Endothelial cell of umbilical vein (primary cell): Measurements from ENCODE around the gene BBS2. TPM values are rescaled to one million over a fixed set of nuclear protein-coding genes. Genes with fewer than 3 reads are reported as not detected.

Experiments
- BruUV-seq: library from RNA; stranded (reverse); fragments of 400-500 nt; replicated peaks from 2 replicates; lab custom pipeline; 2021; lab: Mats Ljungman, UMichigan
- CTCF ChIA-PET: fragments of 300-600, 350-600 bp; sonication (Branson Sonifier 250); formaldehyde crosslinking; loops from one replicate; lab custom pipeline; 2021; ENCODE audit warnings: antibody characterized with exemption, inconsistent platforms; lab: Charles Lee
- POLR2A ChIA-PET: fragments of 300-600, 350-600 bp; sonication (Branson Sonifier 250); formaldehyde crosslinking; loops from one replicate; lab custom pipeline; 2021; ENCODE audit warnings: antibody characterized with exemption, inconsistent platforms; lab: Charles Lee
- DNase-seq: peaks from one replicate; pipeline ENCODE4 v3.0.0-alpha.2; 2011; ENCODE audit warnings: low read depth, low spot score
- FAIRE-seq: peaks from 2 replicates; lab custom pipeline; 2011; peaks lifted over from hg19 to GRCh38; lab: Jason Lieb, UNC
- H2AFZ ChIP-seq: 2 replicates; pipeline ENCODE4 v1.6.0; 2012; ENCODE audit warnings: low read depth, low read length, control low read depth, inconsistent platforms
- H3K27ac ChIP-seq: 2 replicates; pipeline ENCODE4 v1.5.1; 2011; ENCODE audit warnings: low read depth, mild to moderate bottlenecking, control low read depth, low read length, moderate library complexity; ENCODE audit not compliant: insufficient read depth
- H3K27me3 ChIP-seq, 2 experiments: 2 replicates each; pipeline versions ENCODE4 v1.6.0 to v1.6.1; 2011; ENCODE audit warnings: low read length in 2 of 2, mixed read lengths in 1 of 2; ENCODE audit not compliant: control insufficient read depth in 2 of 2, insufficient read depth in 2 of 2
- H3K36me3 ChIP-seq, 2 experiments: 2 replicates in 1 of 2; 3 replicates in 1 of 2; pipeline ENCODE4 v1.5.1; 2011; ENCODE audit warnings: low read length in 2 of 2, mild to moderate bottlenecking in 1 of 2, moderate library complexity in 1 of 2; ENCODE audit not compliant: control insufficient read depth in 2 of 2, insufficient read depth in 2 of 2; ENCODE audit errors: extremely low read depth in 1 of 2
- H3K4me1 ChIP-seq: 3 replicates; pipeline ENCODE4 v1.5.1; 2011; ENCODE audit warnings: mild to moderate bottlenecking, low read length; ENCODE audit not compliant: control insufficient read depth, insufficient read depth; ENCODE audit errors: extremely low read depth
- H3K4me2 ChIP-seq: 2 replicates; pipeline ENCODE4 v1.6.1; 2011; ENCODE audit warnings: low read length, control low read depth, mixed read lengths; ENCODE audit not compliant: insufficient read depth
- H3K4me3 ChIP-seq, 3 experiments: fragments of 200-600 bp in 1 of 3; sonication (generic), shearing (Covaris generic) in 1 of 3; replicated peaks in 1 of 3; 2 replicates each; pipeline ENCODE4 v1.5.1; 2011 to 2016; ENCODE audit warnings: control low read depth in 3 of 3, low read length in 3 of 3, mild to moderate bottlenecking in 2 of 3, inconsistent platforms in 1 of 3, low read depth in 1 of 3, moderate library complexity in 1 of 3; ENCODE audit not compliant: insufficient read depth in 1 of 3
- H3K79me2 ChIP-seq: 2 replicates; pipeline ENCODE4 v1.6.0; 2012; ENCODE audit warnings: low read length, inconsistent platforms; ENCODE audit not compliant: control insufficient read depth, insufficient read depth
- H3K9ac ChIP-seq: replicated peaks from 2 replicates; pipeline ENCODE3; 2011; ENCODE audit warnings: low read length, control low read depth; ENCODE audit not compliant: insufficient read depth; ENCODE audit errors: extremely low read depth
- H3K9me1 ChIP-seq: replicated peaks from 3 replicates; pipeline ENCODE4 v1.6.0; 2011; ENCODE audit warnings: mild to moderate bottlenecking, low read length; ENCODE audit not compliant: control insufficient read depth, insufficient read depth; ENCODE audit errors: extremely low read depth
- H3K9me3 ChIP-seq: replicated peaks from 2 replicates; pipeline ENCODE4 v1.5.1; 2012; ENCODE audit warnings: low read length, inconsistent platforms; ENCODE audit not compliant: control insufficient read depth, insufficient read depth
- H4K20me1 ChIP-seq: replicated peaks from 2 replicates; pipeline ENCODE3; 2011; ENCODE audit warnings: mild to moderate bottlenecking, low read length; ENCODE audit not compliant: control insufficient read depth, insufficient read depth; ENCODE audit errors: extremely low read depth
- FOS ChIP-seq: IDR thresholded peaks from 2 replicates; pipeline ENCODE4 v1.6.1; 2011; ENCODE audit warnings: mild to moderate bottlenecking, low read length, moderate library complexity, borderline replicate concordance; ENCODE audit not compliant: insufficient read depth
- JUN ChIP-seq: IDR thresholded peaks from 2 replicates; pipeline ENCODE4 v1.6.1; 2011; ENCODE audit warnings: borderline replicate concordance, low read depth; ENCODE audit not compliant: insufficient read length, insufficient read depth
- MAX ChIP-seq: IDR thresholded peaks from 2 replicates; pipeline ENCODE4 v1.6.1; 2011; ENCODE audit not compliant: insufficient read depth, insufficient read length
- POLR2A ChIP-seq: IDR thresholded peaks from 2 replicates; pipeline ENCODE4 v1.6.1; 2012; ENCODE audit warnings: low read depth, mild to moderate bottlenecking, control low read depth, low read length
- POLR2AphosphoS5 ChIP-seq: IDR thresholded peaks from 2 replicates; pipeline ENCODE4 v1.6.1; 2012; ENCODE audit warnings: low read depth, mild to moderate bottlenecking, control low read depth, low read length, moderate library complexity; ENCODE audit not compliant: insufficient read depth
- dilution Hi-C: fragments of 300-500 bp; cut with MboI; formaldehyde crosslinking; loops from one replicate; pipeline ENCODE4 v1.15.0; 2019; ENCODE audit warnings: low sequenced_read_pairs; ENCODE audit not compliant: extremely low pct_ligation_motif_present
- intact Hi-C: fragments of 100-400 bp; cut with micrococcal nuclease; formaldehyde crosslinking; loops from one replicate; pipeline ENCODE4 v1.10.0; 2022
- polyA plus RNA-seq, 4 experiments: library from polyadenylated mRNA; depleted of rRNA in 3 of 4; stranded (reverse) in 3 of 4; unstranded in 1 of 4; fragments of >200 nt; gene quantifications; 2 replicates each; pipeline versions ENCODE4 v1.2.1 to v1.2.3, GENCODE V29; 2011 to 2012; ENCODE audit warnings: missing spikeins in 1 of 4
- total RNA-seq: library from RNA; stranded (reverse); gene quantifications from 2 replicates; pipeline ENCODE4 v1.2.3, GENCODE V29; 2021
- TF ChIP-seq, protein P1 (sequence below), 2 donors: IDR thresholded peaks; 1 replicate in 1 of 2; 2 replicates in 1 of 2; pipeline ENCODE4 v1.5.1; 2011; ENCODE audit warnings: low read length in 2 of 2, mild to moderate bottlenecking in 2 of 2, moderate library complexity in 2 of 2, control low read depth in 1 of 2, inconsistent platforms in 1 of 2, low read depth in 1 of 2; ENCODE audit not compliant: insufficient read depth in 1 of 2; ENCODE audit errors: extremely low read depth in 1 of 2

Gene BBS2
- total and polyA plus RNA-seq, 2 donors (not counting 3 experiments of a cell fraction or from before 2014, with no cell fraction given) = 37.6 to 44.8 TPM

DNA sequence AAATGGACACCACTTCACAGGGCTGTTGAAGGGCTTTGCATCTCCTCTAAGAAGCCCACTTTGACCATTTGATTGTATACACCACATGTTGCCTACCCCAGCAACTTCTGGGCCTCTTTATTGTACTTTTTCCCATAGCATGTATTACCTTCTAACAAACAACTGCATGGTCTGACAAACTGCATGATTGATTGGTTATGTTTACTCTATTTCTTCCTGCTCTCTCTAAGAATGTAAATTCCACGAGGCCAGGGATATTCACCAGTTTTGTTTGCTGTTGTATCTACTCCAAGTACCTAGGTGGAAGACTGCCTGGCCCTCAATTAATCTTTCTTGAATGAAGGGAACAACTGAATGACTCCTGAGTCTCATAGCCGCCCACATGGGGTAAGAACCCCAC lies 22.2 kb upstream of the BBS2 start:
- no TSS peak for BruUV-seq
- ChIA-PET POLR2A (no interaction called here), CTCF (no interaction called here)
- dilution Hi-C loops (no loop called here), intact Hi-C loops (no loop called here)
- no peak overlapping the region for H3K4me3 ChIP-seq
- no peak overlapping the region for H3K27ac ChIP-seq
- no peak for DNase-seq
- H4K20me1 ChIP-seq = no peaks in the 10 kb centered on the region
- no peak overlapping the region for H3K4me2 ChIP-seq
- no peaks in the 10 kb centered on the region for H3K4me1 ChIP-seq
- FAIRE-seq = no peak
- no peaks in the 10 kb centered on the region for H3K9me3 ChIP-seq
- H3K27me3 ChIP-seq = peaks cover 4 to 12% of the 10 kb centered on the region in 2 experiments
- H3K36me3 ChIP-seq = no peaks in the 10 kb centered on the region
- H3K79me2 ChIP-seq = no peaks in the 10 kb centered on the region
- TF ChIP-seq POLR2AphosphoS5 (no peak), POLR2A (no peak), JUN (no peak), MAX (no peak), FOS (no peak)
- TF ChIP-seq, protein P1, sequence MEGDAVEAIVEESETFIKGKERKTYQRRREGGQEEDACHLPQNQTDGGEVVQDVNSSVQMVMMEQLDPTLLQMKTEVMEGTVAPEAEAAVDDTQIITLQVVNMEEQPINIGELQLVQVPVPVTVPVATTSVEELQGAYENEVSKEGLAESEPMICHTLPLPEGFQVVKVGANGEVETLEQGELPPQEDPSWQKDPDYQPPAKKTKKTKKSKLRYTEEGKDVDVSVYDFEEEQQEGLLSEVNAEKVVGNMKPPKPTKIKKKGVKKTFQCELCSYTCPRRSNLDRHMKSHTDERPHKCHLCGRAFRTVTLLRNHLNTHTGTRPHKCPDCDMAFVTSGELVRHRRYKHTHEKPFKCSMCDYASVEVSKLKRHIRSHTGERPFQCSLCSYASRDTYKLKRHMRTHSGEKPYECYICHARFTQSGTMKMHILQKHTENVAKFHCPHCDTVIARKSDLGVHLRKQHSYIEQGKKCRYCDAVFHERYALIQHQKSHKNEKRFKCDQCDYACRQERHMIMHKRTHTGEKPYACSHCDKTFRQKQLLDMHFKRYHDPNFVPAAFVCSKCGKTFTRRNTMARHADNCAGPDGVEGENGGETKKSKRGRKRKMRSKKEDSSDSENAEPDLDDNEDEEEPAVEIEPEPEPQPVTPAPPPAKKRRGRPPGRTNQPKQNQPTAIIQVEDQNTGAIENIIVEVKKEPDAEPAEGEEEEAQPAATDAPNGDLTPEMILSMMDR (IDR thresholded peaks at IDR 0.05; ENCODE audit: extremely low read depth in 1 of 2, insufficient read depth in 1 of 2, low read depth in 1 of 2, low read length in 2 of 2) = no peak
- no peak overlapping the region for H2AFZ ChIP-seq
- no peak overlapping the region for H3K9ac ChIP-seq
- H3K9me1 ChIP-seq = no peaks in the 10 kb centered on the region

DNA sequence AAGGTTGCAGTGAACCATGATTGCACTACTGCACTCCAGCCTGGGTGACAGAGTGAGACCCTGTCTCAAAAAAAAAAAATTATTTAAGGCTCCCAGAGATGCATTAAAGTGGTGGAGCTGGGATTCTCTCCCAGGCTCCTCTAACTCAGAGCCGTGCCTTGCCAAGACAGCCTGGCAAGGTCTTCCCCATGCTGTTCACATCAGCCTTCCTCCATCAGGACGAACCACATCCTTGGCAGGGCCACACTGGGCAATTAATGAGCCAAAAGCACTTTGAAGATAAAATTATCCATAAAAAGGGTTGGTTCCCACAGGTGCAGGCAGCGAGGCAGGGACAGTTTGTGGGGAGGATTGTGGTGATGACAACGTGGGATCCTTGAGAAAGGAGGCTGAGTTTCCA lies 19.8 kb upstream of the BBS2 start:
- Histone ChIP-seq H3K9ac (no peak overlapping the region), H3K9me1 (no peaks in the 10 kb centered on the region), H3K27ac (no peak overlapping the region), H2AFZ (no peak overlapping the region), H3K9me3 (no peaks in the 10 kb centered on the region), H3K4me2 (no peak overlapping the region), H3K79me2 (no peaks in the 10 kb centered on the region), H3K27me3 (peaks cover 2 to 20% of the 10 kb centered on the region in 2 experiments), H3K4me3 (no peak overlapping the region), H3K4me1 (no peaks in the 10 kb centered on the region), H4K20me1 (no peaks in the 10 kb centered on the region), H3K36me3 (no peaks in the 10 kb centered on the region)
- CTCF ChIA-PET = interaction anchor here (1.2 to 1.3 kb wide), 2 partner anchors 11 to 61 kb away, joined by 3 read pairs; no protein-coding TSS in a partner anchor
- dilution Hi-C loops (no loop called here), intact Hi-C loops (no loop called here)
- BruUV-seq = no TSS peak
- DNase-seq (no peak), FAIRE-seq (no peak)
- TF ChIP-seq POLR2A (no peak), FOS (no peak)
- TF ChIP-seq, protein P1 (IDR thresholded peaks at IDR 0.05; ENCODE audit: extremely low read depth in 1 of 2, insufficient read depth in 1 of 2, low read depth in 1 of 2, low read length in 2 of 2) = no peak
- POLR2A ChIA-PET = no interaction called here
